Thoracic aorta endothelial cell (primary cell): ENCODE data around the gene OR2G6. TPM values are rescaled to one million over a fixed set of nuclear protein-coding genes. Genes with fewer than 3 reads are reported as not detected.

Experiments used
- total RNA-seq: library from RNA; depleted of rRNA; stranded (reverse); fragments of >200 nt; gene quantifications from 2 replicates; pipeline ENCODE4 v1.2.3, GENCODE V29; 2012

OR2G6 gene
- total RNA-seq: not detected in 2 replicates

DNA sequence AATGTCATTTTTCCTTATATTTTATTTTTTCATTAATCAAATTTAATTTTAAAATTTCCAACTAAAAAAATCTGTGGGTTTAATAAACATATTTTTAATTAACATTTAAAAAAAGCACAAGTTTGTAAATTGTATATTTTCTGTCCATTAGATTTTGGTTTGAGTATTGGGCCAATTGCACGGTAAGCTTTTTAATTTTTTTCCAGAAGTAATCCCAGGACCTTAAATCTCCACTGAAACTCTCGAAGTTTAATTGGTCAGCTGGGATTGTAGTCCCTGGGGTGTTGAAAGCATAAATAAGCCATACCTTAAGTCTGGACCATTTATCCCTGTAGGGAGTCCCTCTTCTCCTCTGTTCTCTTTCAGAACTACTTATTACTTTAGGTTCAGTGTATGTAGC lies at the start of gene OR2G6:
Gene OR2G6, plus strand, starts transcription at position 301 of the 400 bp plus-strand sequence. CDS start 13,574 bp downstream, outside the sequence.

DNA sequence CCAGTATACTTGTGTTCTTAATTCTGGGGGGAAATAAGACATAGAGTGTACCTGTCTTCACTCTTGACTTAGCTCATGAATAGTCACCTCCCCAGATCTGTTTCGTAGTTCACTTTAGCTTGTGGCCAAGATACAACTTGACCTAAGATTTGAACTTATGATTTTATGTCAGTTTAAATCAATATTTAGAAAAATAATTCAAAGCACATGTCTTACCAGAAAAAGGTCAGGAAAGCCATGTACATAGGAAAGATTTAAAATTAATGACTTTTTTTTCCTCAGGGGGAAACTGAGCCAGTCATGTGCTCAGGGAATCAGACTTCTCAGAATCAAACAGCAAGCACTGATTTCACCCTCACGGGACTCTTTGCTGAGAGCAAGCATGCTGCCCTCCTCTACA lies 34.8 kb upstream of the OR2G6 start, which contains the start of gene OR2T3:
Gene OR2T3, plus strand, starts transcription at position 301 of the 400 bp plus-strand sequence. Its CDS starts 0 bp downstream, at position 301.

DNA sequence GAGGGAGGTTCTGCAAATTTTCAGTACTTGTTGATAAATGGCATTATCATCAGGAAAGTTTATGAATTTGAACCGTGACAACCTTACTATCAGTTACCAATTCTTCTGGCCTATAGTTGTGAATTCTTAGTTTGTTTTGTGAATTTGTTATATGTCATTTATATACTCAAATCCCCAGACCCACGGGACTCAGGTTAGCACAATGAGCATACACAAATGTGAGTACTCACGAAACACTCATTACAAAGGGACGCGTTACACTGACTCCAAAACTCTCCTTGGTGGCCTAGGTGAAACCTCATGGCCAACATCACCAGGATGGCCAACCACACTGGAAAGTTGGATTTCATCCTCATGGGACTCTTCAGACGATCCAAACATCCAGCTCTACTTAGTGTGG lies 19.6 kb upstream of the OR2G6 start, which contains the start of gene OR2T5:
Gene OR2T5, plus strand, starts transcription at position 301 of the 400 bp plus-strand sequence. Its CDS starts 0 bp downstream, at position 301.

DNA sequence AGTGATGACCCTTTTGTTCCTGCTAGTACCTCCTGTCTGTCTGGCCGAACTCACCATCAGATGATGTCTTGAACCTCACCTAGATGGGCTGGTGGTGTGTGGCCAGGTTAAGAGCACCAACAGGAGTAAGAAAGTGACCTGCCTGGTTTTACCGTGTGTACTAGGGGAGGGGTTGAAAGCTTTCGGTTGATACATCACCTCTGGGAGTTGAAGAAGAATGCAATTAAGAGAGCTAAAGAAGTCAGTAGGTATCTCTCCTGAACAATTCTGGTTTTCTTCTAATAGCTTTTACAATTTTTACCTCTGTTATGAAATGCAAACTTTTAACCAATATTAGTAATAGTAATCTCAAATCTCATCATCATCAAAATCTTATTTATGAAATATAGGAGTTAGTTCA lies 54.8 kb downstream of the OR2G6 start, which contains the start of gene OR2T29:
Gene OR2T29, minus strand, starts transcription at position 101 of the 400 bp plus-strand sequence. CDS start 3,281 bp downstream, outside the sequence.

DNA sequence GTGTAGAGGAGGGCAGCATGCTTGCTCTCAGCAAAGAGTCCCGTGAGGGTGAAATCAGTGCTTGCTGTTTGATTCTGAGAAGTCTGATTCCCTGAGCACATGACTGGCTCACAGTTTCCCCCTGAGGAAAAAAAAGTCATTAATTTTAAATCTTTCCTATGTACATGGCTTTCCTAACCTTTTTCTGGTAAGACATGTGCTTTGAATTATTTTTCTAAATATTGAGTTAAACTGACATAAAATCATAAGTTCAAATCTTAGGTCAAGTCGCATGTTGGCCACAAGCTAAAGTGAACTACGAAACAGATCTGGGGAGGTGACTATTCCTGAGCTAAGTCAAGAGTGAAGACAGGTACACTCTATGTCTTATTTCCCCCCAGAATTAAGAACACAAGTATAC lies 66.8 kb downstream of the OR2G6 start, which contains the start of gene OR2T34:
Gene OR2T34, minus strand, starts transcription at position 101 of the 400 bp plus-strand sequence. Its CDS starts 0 bp downstream, at position 101.

Other genes with a start within 250 kb of the OR2G6 start
- 0.13 TPM in 1 of 2 replicates, not detected in the other for gene OR2T33, start 230.1 kb upstream of the OR2G6 start, total RNA-seq
- gene OR2T12, start 204.6 kb upstream of the OR2G6 start, total RNA-seq: not detected in 2 replicates
- not detected in 2 replicates for gene OR2M7, start 183.5 kb upstream of the OR2G6 start, total RNA-seq
- not detected in 2 replicates for gene OR14C36, start 159.3 kb upstream of the OR2G6 start, total RNA-seq
- not detected in 2 replicates for gene OR2T4, start 146.4 kb upstream of the OR2G6 start, total RNA-seq
- gene OR2T6, start 132.3 kb upstream of the OR2G6 start, total RNA-seq: not detected in 2 replicates
- gene OR2T1, start 105.0 kb upstream of the OR2G6 start, total RNA-seq: not detected in 2 replicates
- gene OR2T2, start 62.4 kb upstream of the OR2G6 start, total RNA-seq: not detected in 2 replicates
- not detected in 2 replicates for gene OR2T3, start 34.7 kb upstream of the OR2G6 start, total RNA-seq
- not detected in 2 replicates for gene OR2T5, start 19.5 kb upstream of the OR2G6 start, total RNA-seq
- not detected in 2 replicates for gene OR2T29, start 54.7 kb downstream of the OR2G6 start, total RNA-seq
- not detected in 2 replicates for gene OR2T34, start 66.7 kb downstream of the OR2G6 start, total RNA-seq
- not detected in 2 replicates for gene OR2T10, start 89.6 kb downstream of the OR2G6 start, total RNA-seq
- gene OR2T11, start 127.0 kb downstream of the OR2G6 start, total RNA-seq: not detected in 2 replicates
- not detected in 2 replicates for gene OR2T35, start 137.2 kb downstream of the OR2G6 start, total RNA-seq
- not detected in 2 replicates for gene OR2T27, start 147.5 kb downstream of the OR2G6 start, total RNA-seq
- gene OR14I1, start 194.7 kb downstream of the OR2G6 start, total RNA-seq: not detected in 2 replicates
- not detected in 2 replicates for gene LYPD8, start 247.7 kb downstream of the OR2G6 start, total RNA-seq